Gastroesophageal sphincter (tissue), 3 donors: ENCODE results near the gene FAM229A.

Experiments
- CTCF ChIP-seq, 4 experiments: fragments of 200-600 bp in 2 of 4; fragments of 450-650 bp in 2 of 4; sonication (generic) in 1 of 4; IDR thresholded peaks; one replicate each; pipeline ENCODE4 v1.5.1; 2017 to 2019; ENCODE audit warnings: antibody characterized with exemption in 4 of 4, mild to moderate bottlenecking in 2 of 4, moderate library complexity in 2 of 4
- POLR2A ChIP-seq, 2 donors: fragments of 450-650 bp; IDR thresholded peaks; one replicate each; pipeline ENCODE4 v1.6.1; 2017; ENCODE audit warnings: antibody characterized with exemption in 2 of 2, mild to moderate bottlenecking in 2 of 2, moderate library complexity in 1 of 2
- POLR2AphosphoS5 ChIP-seq: sonication (generic); formaldehyde crosslinking; IDR thresholded peaks from one replicate; pipeline ENCODE4 v1.6.1; 2017; ENCODE audit warnings: antibody characterized with exemption

DNA sequence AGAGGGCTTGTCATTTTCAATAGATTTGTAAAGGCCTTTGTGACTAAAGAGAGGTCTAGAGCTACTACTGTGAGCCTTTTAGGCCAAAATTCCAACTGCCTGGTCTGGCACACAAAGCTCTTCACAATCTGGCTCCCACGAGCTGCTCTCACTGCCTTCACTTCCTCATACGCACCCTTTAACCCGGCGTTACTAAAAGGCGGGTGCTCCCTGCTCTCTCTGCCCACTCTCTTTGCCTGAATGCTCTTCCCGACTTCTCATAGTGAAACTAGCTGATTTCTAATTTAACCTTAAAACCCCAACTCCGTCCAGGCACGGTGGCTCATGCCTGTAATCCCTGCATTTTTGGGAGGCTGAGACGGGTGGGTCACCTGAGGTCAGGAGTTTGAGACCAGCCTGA lies 17.8 kb upstream of the FAM229A start:
- TF ChIP-seq CTCF (IDR thresholded peaks at IDR 0.05) (no peak), POLR2A (IDR thresholded peaks at IDR 0.05) (no peak), POLR2AphosphoS5 (no peak)
